HepG2 (cell line): ENCODE measurements around the gene CPAMD8. TPM values are rescaled to one million over a fixed set of nuclear protein-coding genes. Genes with fewer than 3 reads are reported as not detected.

ENCODE experiments used
- ATAC-seq: fragments of 200-7000 bp; cut with Tn5 transposase; 3 replicates; pipeline ENCODE4 v1.9.1; 2020; ENCODE audit warnings: mild to moderate bottlenecking, moderate library complexity
- BruUV-seq: library from RNA; stranded (reverse); fragments of 400-500 nt; replicated peaks from 2 replicates; lab custom pipeline; 2021; lab: Mats Ljungman, UMichigan
- CTCF ChIA-PET: fragments of 300-600 bp; formaldehyde crosslinking; extraction: SDS; loops from one replicate; lab custom pipeline; 2021; ENCODE audit warnings: low total read pairs, inconsistent platforms, low intra/inter-chr PET ratio; lab: Yijun Ruan, JAX
- POLR2A ChIA-PET: fragments of 350-600 bp; sonication (Branson Sonifier 250); formaldehyde crosslinking; loops from one replicate; lab custom pipeline; 2020; ENCODE audit warnings: antibody characterized with exemption, inconsistent platforms; lab: Yijun Ruan, JAX
- DNase-seq: peaks from one replicate; pipeline ENCODE4 v3.0.0-alpha.2; 2015; ENCODE audit warnings: low spot score
- FAIRE-seq: peaks from 3 replicates; lab custom pipeline; 2011; peaks lifted over from hg19 to GRCh38; lab: Jason Lieb, UNC
- H2AFZ ChIP-seq: one replicate; pipeline ENCODE4 v1.6.1; 2011; ENCODE audit warnings: low read length, inconsistent platforms
- H3K27ac ChIP-seq: fragments of 300-600 bp; 3 replicates; pipeline ENCODE4 v1.8.0; 2011; ENCODE audit warnings: mixed run types, mild to moderate bottlenecking, mixed read lengths, low read length, inconsistent platforms; ENCODE audit not compliant: insufficient read depth; ENCODE audit errors: extremely low read length
- H3K27me3 ChIP-seq, 2 experiments: fragments of 200-600 bp in 1 of 2; 2 replicates in 1 of 2; 3 replicates in 1 of 2; pipeline versions ENCODE4 v1.6.0 to v1.8.0; 2011; ENCODE audit warnings: low read length in 2 of 2, mild to moderate bottlenecking in 2 of 2, moderate library complexity in 2 of 2, inconsistent platforms in 1 of 2; ENCODE audit not compliant: insufficient read depth in 2 of 2, control insufficient read depth in 1 of 2
- H3K36me3 ChIP-seq, 2 experiments: fragments of 200-600 bp in 1 of 2; replicated peaks in 1 of 2; 2 replicates in 1 of 2; 3 replicates in 1 of 2; pipeline versions ENCODE4 v1.5.1 to v1.8.0; 2011; ENCODE audit warnings: low read length in 2 of 2, inconsistent platforms in 1 of 2; ENCODE audit not compliant: insufficient read depth in 2 of 2, control insufficient read depth in 1 of 2
- H3K4me1 ChIP-seq: 2 replicates; pipeline ENCODE4 v1.5.1; 2012; ENCODE audit warnings: low read length, inconsistent platforms; ENCODE audit not compliant: insufficient read depth
- H3K4me2 ChIP-seq: 2 replicates; pipeline ENCODE4 v1.6.0; 2011; ENCODE audit warnings: low read depth, low read length, inconsistent platforms
- H3K4me3 ChIP-seq, 3 experiments: fragments of 200-600 bp in 1 of 3; sonication (generic), shearing (Covaris generic) in 1 of 3; replicated peaks in 1 of 3; 2 replicates each; pipeline ENCODE4 v1.5.1; 2011 to 2016; ENCODE audit warnings: low read length in 3 of 3, inconsistent platforms in 2 of 3, low read depth in 2 of 3, mild to moderate bottlenecking in 2 of 3, control low read depth in 1 of 3, mixed read lengths in 1 of 3; ENCODE audit not compliant: insufficient read depth in 1 of 3
- H3K79me2 ChIP-seq: one replicate; pipeline ENCODE4 v1.6.1; 2011; ENCODE audit warnings: low read length, inconsistent platforms; ENCODE audit not compliant: insufficient read depth
- H3K9ac ChIP-seq: 2 replicates; pipeline ENCODE4 v1.6.0; 2011; ENCODE audit warnings: mild to moderate bottlenecking, low read depth, low read length, inconsistent platforms; ENCODE audit not compliant: insufficient read depth
- H3K9me3 ChIP-seq: 2 replicates; pipeline ENCODE4 v1.5.1; 2012; ENCODE audit warnings: mild to moderate bottlenecking, low read length
- H4K20me1 ChIP-seq: 2 replicates; pipeline ENCODE4 v1.6.0; 2011; ENCODE audit warnings: inconsistent platforms, mild to moderate bottlenecking, low read length, moderate library complexity; ENCODE audit not compliant: insufficient read depth
- ARHGAP35 ChIP-seq: sonication (generic); formaldehyde crosslinking; IDR thresholded peaks from 2 replicates; pipeline ENCODE4 v1.9.0; 2022; ENCODE audit warnings: mild to moderate bottlenecking, inconsistent platforms, moderate library complexity, missing genetic modification reagents, borderline replicate concordance
- FOXK1 ChIP-seq: sonication (generic); formaldehyde crosslinking; IDR thresholded peaks from 2 replicates; pipeline ENCODE4 v1.4.0; 2020; ENCODE audit warnings: low read depth, missing genetic modification reagents, borderline replicate concordance
- FOXP4 ChIP-seq: sonication (generic); formaldehyde crosslinking; IDR thresholded peaks from 2 replicates; pipeline ENCODE4 v1.4.0; 2020; ENCODE audit warnings: missing genetic modification reagents
- HES4 ChIP-seq: sonication (generic); formaldehyde crosslinking; IDR thresholded peaks from 2 replicates; pipeline ENCODE4 v1.9.0; 2021; ENCODE audit warnings: mild to moderate bottlenecking, missing genetic modification reagents, borderline replicate concordance
- KLF16 ChIP-seq, 2 experiments: sonication (generic) in 1 of 2; formaldehyde crosslinking in 1 of 2; IDR thresholded peaks; 2 replicates each; pipeline versions ENCODE4 v1.6.1 to v1.8.0; 2016 to 2023; ENCODE audit warnings: missing genetic modification reagents in 2 of 2, missing compliant biosample characterization in 1 of 2
- LCORL ChIP-seq, 2 experiments: fragments of 450-650 bp in 1 of 2; sonication (generic) in 1 of 2; formaldehyde crosslinking in 1 of 2; IDR thresholded peaks; 2 replicates each; pipeline versions ENCODE4 v1.5.0 to v1.6.1; 2017 to 2020; ENCODE audit warnings: antibody characterized with exemption in 1 of 2, missing genetic modification reagents in 1 of 2
- MAX ChIP-seq: IDR thresholded peaks from 2 replicates; pipeline ENCODE4 v1.6.1; 2012; ENCODE audit warnings: inconsistent platforms
- MTA3 ChIP-seq: sonication (generic); formaldehyde crosslinking; IDR thresholded peaks from 2 replicates; pipeline ENCODE4 v1.4.0; 2020; ENCODE audit warnings: missing genetic modification reagents
- NFE2L2 ChIP-seq: fragments of 150-350 bp; IDR thresholded peaks from 2 replicates; pipeline ENCODE4 v1.6.1; 2014; ENCODE audit warnings: low read length
- NFIB ChIP-seq: sonication (generic); formaldehyde crosslinking; IDR thresholded peaks from 2 replicates; pipeline ENCODE4 v1.9.0; 2021; ENCODE audit warnings: missing genetic modification reagents, mild to moderate bottlenecking, borderline replicate concordance
- PLRG1 ChIP-seq: fragments of 450-650 bp; conservative IDR thresholded peaks from 2 replicates; pipeline ENCODE4 v1.6.1; 2016
- PRMT3 ChIP-seq: sonication (generic); formaldehyde crosslinking; IDR thresholded peaks from 2 replicates; pipeline ENCODE4 v1.8.1; 2022; ENCODE audit warnings: low read depth, mild to moderate bottlenecking, moderate library complexity, missing genetic modification reagents, borderline replicate concordance
- STAG1 ChIP-seq: sonication (generic); formaldehyde crosslinking; IDR thresholded peaks from 2 replicates; pipeline ENCODE4 v1.4.0; 2020; ENCODE audit warnings: missing genetic modification reagents
- TBX2 ChIP-seq: sonication (generic); formaldehyde crosslinking; IDR thresholded peaks from 2 replicates; pipeline ENCODE4 v1.5.0; 2020; ENCODE audit warnings: missing genetic modification reagents, mild to moderate bottlenecking, borderline replicate concordance
- ZBTB33 ChIP-seq: sonication (generic); formaldehyde crosslinking; IDR thresholded peaks from 2 replicates; pipeline ENCODE4 v1.4.0; 2020; ENCODE audit warnings: missing genetic modification reagents
- ZC3H4 ChIP-seq: sonication (generic); formaldehyde crosslinking; IDR thresholded peaks from 2 replicates; pipeline ENCODE4 v1.4.0; 2020; ENCODE audit warnings: missing genetic modification reagents, borderline replicate concordance
- ZNF274 ChIP-seq: sonication (generic); formaldehyde crosslinking; IDR thresholded peaks from 2 replicates; pipeline ENCODE4 v1.5.1; 2020; ENCODE audit warnings: mild to moderate bottlenecking, missing genetic modification reagents
- ZNF362 ChIP-seq: sonication (generic); formaldehyde crosslinking; IDR thresholded peaks from 2 replicates; pipeline ENCODE4 v1.4.0; 2020; ENCODE audit warnings: missing genetic modification reagents, mild to moderate bottlenecking, borderline replicate concordance
- ZNF431 ChIP-seq: sonication (generic); formaldehyde crosslinking; IDR thresholded peaks from 2 replicates; pipeline ENCODE4 v1.9.0; 2022; ENCODE audit warnings: missing genetic modification reagents, low read depth, mild to moderate bottlenecking, borderline replicate concordance
- ZNF740 ChIP-seq: sonication (generic); formaldehyde crosslinking; IDR thresholded peaks from 2 replicates; pipeline ENCODE4 v1.4.0; 2020; ENCODE audit warnings: missing genetic modification reagents
- WGBS: methylation state at CpG from one replicate; pipeline ENCODE4 v1.1.6; 2017; ENCODE audit warnings: low lambda C conversion rate; 5-methylcytosine and 5-hydroxymethylcytosine counted together
- in situ Hi-C: cut with HindIII; loops from 2 replicates; pipeline ENCODE4 v1.10.0; 2017; ENCODE audit warnings: low pct_unique_long_range_greater_than_20kb; ENCODE audit not compliant: extremely low pct_ligation_motif_present
- intact Hi-C: fragments of 100-400 bp; cut with micrococcal nuclease; formaldehyde crosslinking; loops from one replicate; pipeline ENCODE4 v1.10.0; 2022; ENCODE audit not compliant: unreplicated experiment
- polyA plus RNA-seq, 8 experiments: library from polyadenylated mRNA; depleted of rRNA in 3 of 8; stranded (reverse) in 7 of 8; unstranded in 1 of 8; fragments of >200 nt; fragmentation: Illumina TruSeq in 4 of 8; extraction: Trizol in 4 of 8; gene quantifications; 2 replicates each; pipeline versions ENCODE4 v1.2.1 to v1.2.3, GENCODE V29; 2011 to 2016; ENCODE audit warnings: low read depth in 4 of 8, missing spikeins in 1 of 8, mixed read lengths in 1 of 8; ENCODE audit not compliant: insufficient read depth in 1 of 8
- total RNA-seq, 5 experiments: library from RNA; depleted of rRNA; stranded (reverse); fragments of >200 nt; fragmentation: Illumina TruSeq; extraction: Trizol; gene quantifications; 2 replicates each; pipeline ENCODE4 v1.2.3, GENCODE V29; 2016; ENCODE audit warnings: low read depth in 1 of 5

CPAMD8 gene
- total and polyA plus RNA-seq, 2 of the 13 experiments (the other 11 are each of a cell fraction or from before 2014, with no cell fraction given), result 0.29 to 0.34 TPM

GRCh38 chr19:16969135-16969534 lies 57.5 kb downstream of the CPAMD8 start:
- ChIA-PET POLR2A (no interaction called here), CTCF (interaction anchor here (1.0 kb wide), 1 partner anchor 191 kb away, joined by 4 read pairs; no protein-coding TSS in a partner anchor)
- Histone ChIP-seq H3K4me3 (no peak overlapping the region), H3K79me2 (no peaks in the 10 kb centered on the region), H3K36me3 (no peaks in the 10 kb centered on the region), H3K9me3 (peaks cover 6% of the 10 kb centered on the region; the same call in 1 of the 2 replicates), H3K27ac (no peak overlapping the region), H3K9ac (no peak overlapping the region), H3K27me3 (no peaks in the 10 kb centered on the region), H3K4me1 (no peaks in the 10 kb centered on the region), H3K4me2 (no peak overlapping the region), H4K20me1 (no peaks in the 10 kb centered on the region), H2AFZ (no peak overlapping the region)
- 14% methylated on average over 1 of the region's 1 CpG for WGBS
- in situ Hi-C loops (no loop called here), intact Hi-C loops (no loop called here)
- BruUV-seq, result no TSS peak
- peak; percentile 67 for FAIRE-seq
- peak; percentile 79 for ATAC-seq
- DNase-seq, result peak; percentile 25
- no peak for TF ChIP-seq TBX2 (CRISPR knock-in tag)
- TF ChIP-seq ZBTB33 (CRISPR knock-in tag), result no peak
- TF ChIP-seq ARHGAP35, result no peak
- no peak for TF ChIP-seq NFIB (CRISPR knock-in tag)
- no peak for TF ChIP-seq FOXK1 (CRISPR knock-in tag)
- TF ChIP-seq ZC3H4, result no peak
- TF ChIP-seq KLF16 (CRISPR knock-in tag; IDR thresholded peaks at IDR 0.05), result no peak
- TF ChIP-seq HES4 (CRISPR knock-in tag), result no peak
- no peak for TF ChIP-seq PRMT3 (CRISPR knock-in tag)
- TF ChIP-seq ZNF740, result no peak
- no peak for TF ChIP-seq PLRG1
- no peak for TF ChIP-seq MAX
- TF ChIP-seq FOXP4, result no peak
- no peak for TF ChIP-seq ZNF431 (CRISPR knock-in tag)
- TF ChIP-seq MTA3 (CRISPR knock-in tag), result no peak
- no peak for TF ChIP-seq NFE2L2
- no peak for TF ChIP-seq ZNF362
- TF ChIP-seq LCORL (IDR thresholded peaks at IDR 0.05), result no peak
- no peak for TF ChIP-seq LCORL (CRISPR knock-in tag; IDR thresholded peaks at IDR 0.05)
- peak; percentile 70 for TF ChIP-seq STAG1
- TF ChIP-seq ZNF274 (CRISPR knock-in tag), result no peak
